Stomach smooth muscle (tissue), 2 donors: ENCODE data around the gene VTI1B.

Experiments
- H3K27ac ChIP-seq: one replicate; pipeline ENCODE4 v1.7.0; 2013; ENCODE audit warnings: mild to moderate bottlenecking, low read length, inconsistent platforms
- H3K27me3 ChIP-seq, 2 donors: one replicate each; pipeline ENCODE4 v1.7.0; 2013; ENCODE audit warnings: low read length in 2 of 2; ENCODE audit not compliant: insufficient read depth in 2 of 2, control insufficient read depth in 1 of 2
- H3K36me3 ChIP-seq, 2 donors: one replicate each; pipeline ENCODE4 v1.7.0; 2013; ENCODE audit warnings: low read length in 2 of 2; ENCODE audit not compliant: control insufficient read depth in 2 of 2, insufficient read depth in 2 of 2
- H3K4me1 ChIP-seq: one replicate; pipeline ENCODE4 v1.7.0; 2013; ENCODE audit warnings: low read length; ENCODE audit not compliant: control insufficient read depth, insufficient read depth
- H3K4me3 ChIP-seq, 2 donors: one replicate each; pipeline ENCODE4 v1.7.0; 2013; ENCODE audit warnings: low read length in 2 of 2
- H3K9ac ChIP-seq, 2 donors: one replicate each; pipeline ENCODE4 v1.7.0; 2013; ENCODE audit warnings: low read length in 2 of 2, mild to moderate bottlenecking in 1 of 2
- H3K9me3 ChIP-seq, 2 donors: one replicate each; pipeline ENCODE4 v1.7.0; 2013; ENCODE audit warnings: low read length in 2 of 2; ENCODE audit not compliant: control insufficient read depth in 2 of 2
- donor health status: healthy.
- donor health status: Pancreatic carcinoma.

VTI1B gene

DNA sequence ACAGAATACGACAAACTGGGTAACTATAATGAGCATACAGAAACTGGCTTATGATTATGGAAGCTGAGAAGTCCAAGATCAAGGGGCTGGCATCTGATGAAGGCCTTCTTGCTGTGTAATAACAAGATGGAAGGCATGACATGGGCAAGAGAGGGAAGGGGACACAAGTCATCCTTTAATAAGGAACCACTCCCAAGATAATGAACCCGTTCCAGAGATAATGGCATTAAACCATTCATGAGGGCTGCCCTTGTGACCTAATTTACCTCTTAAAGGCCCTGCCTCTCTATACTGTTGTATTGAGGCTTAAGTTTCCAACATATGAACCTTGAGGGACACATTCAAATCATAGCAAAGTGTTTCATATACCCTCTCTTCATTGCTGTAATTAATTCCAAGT lies 4.6 kb upstream of the VTI1B start:
- H3K4me3 ChIP-seq: no peak overlapping the region
- peaks cover 12 to 13% of the 10 kb centered on the region in 2 donors for H3K36me3 ChIP-seq
- H3K9ac ChIP-seq: no peak overlapping the region
- H3K27me3 ChIP-seq: no peaks in the 10 kb centered on the region
- H3K27ac ChIP-seq: no peak overlapping the region
- H3K9me3 ChIP-seq: no peaks in the 10 kb centered on the region
- peaks cover 7% of the 10 kb centered on the region for H3K4me1 ChIP-seq

- peaks cover 10 to 12% of the 10 kb centered on the region in 2 donors for H3K36me3 ChIP-seq
These were observed 769 bp upstream of the VTI1B start for GRCh38 chr14:67675219-67675582.

GRCh38 chr14:67674139-67674479 lies 323 bp downstream of the VTI1B start:
- H3K9me3 ChIP-seq: no peaks in the 10 kb centered on the region
- H3K4me1 ChIP-seq: peaks cover 25% of the 10 kb centered on the region
- peak overlapping the region; percentile 86 to 93 for H3K9ac ChIP-seq
- peak overlapping the region; percentile 92 for H3K27ac ChIP-seq
- no peaks in the 10 kb centered on the region for H3K27me3 ChIP-seq
- peaks cover 10% of the 10 kb centered on the region in 2 donors for H3K36me3 ChIP-seq
- peak overlapping the region; percentile 74 to 94 for H3K4me3 ChIP-seq

More at GRCh38 chr14:67675219-67675582, 769 bp upstream of the VTI1B start:
- H3K9ac ChIP-seq: peak overlapping the region; percentile 86 to 93
- H3K4me1 ChIP-seq: peaks cover 25% of the 10 kb centered on the region
- peak overlapping the region; percentile 74 to 94 for H3K4me3 ChIP-seq
- H3K27ac ChIP-seq: peak overlapping the region; percentile 92
- H3K9me3 ChIP-seq: no peaks in the 10 kb centered on the region
- H3K27me3 ChIP-seq: no peaks in the 10 kb centered on the region

DNA sequence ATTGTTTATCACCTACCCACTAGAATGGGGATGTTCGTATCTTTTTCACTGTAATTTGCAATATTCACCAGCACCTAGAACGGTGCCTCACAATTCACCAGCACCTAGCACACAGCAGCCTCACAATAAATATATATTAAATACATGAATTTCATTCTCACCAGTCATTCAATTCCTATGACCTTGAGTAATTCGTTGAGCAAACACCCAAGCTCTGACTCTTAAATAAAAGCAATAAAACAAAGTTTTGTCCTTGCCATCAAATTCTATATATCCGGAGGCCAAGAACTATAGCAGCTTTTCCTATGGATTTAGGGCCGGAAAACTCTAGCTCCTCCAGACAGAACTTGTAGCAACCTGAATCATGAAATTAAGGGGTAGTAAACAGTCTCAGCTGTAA lies 981 bp downstream of the VTI1B start:
- H3K4me1 ChIP-seq: peaks cover 25% of the 10 kb centered on the region
- H3K27me3 ChIP-seq: no peaks in the 10 kb centered on the region
- peak overlapping the region; percentile 86 to 93 for H3K9ac ChIP-seq
- peaks cover 10% of the 10 kb centered on the region in 2 donors for H3K36me3 ChIP-seq
- no peaks in the 10 kb centered on the region for H3K9me3 ChIP-seq
- H3K27ac ChIP-seq: no peak overlapping the region
- H3K4me3 ChIP-seq: peak overlapping the region; percentile 74 to 94

DNA sequence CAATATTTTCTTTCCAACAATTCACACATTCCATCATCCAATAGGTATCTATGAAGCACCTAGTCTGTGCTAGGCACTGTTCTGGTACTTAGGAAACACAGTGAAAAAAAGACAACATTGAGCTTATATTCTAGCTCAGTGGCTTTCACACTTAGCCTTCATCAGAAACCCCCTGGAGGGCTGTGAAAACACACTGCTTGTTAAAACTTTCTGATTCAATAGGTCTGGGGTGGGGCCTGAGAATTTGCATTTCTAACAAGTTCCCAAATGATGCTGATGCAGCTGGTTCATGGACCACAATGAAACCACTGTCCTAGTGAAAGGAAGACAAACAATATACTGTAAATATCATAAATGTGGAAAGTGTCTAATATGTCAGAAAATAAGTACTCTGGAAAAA lies 5.9 kb downstream of the VTI1B start:
- peaks cover 20% of the 10 kb centered on the region for H3K4me1 ChIP-seq
- no peak overlapping the region for H3K4me3 ChIP-seq
- no peak overlapping the region for H3K9ac ChIP-seq
- H3K9me3 ChIP-seq: no peaks in the 10 kb centered on the region
- no peaks in the 10 kb centered on the region for H3K36me3 ChIP-seq
- H3K27ac ChIP-seq: no peak overlapping the region
- H3K27me3 ChIP-seq: no peaks in the 10 kb centered on the region

DNA sequence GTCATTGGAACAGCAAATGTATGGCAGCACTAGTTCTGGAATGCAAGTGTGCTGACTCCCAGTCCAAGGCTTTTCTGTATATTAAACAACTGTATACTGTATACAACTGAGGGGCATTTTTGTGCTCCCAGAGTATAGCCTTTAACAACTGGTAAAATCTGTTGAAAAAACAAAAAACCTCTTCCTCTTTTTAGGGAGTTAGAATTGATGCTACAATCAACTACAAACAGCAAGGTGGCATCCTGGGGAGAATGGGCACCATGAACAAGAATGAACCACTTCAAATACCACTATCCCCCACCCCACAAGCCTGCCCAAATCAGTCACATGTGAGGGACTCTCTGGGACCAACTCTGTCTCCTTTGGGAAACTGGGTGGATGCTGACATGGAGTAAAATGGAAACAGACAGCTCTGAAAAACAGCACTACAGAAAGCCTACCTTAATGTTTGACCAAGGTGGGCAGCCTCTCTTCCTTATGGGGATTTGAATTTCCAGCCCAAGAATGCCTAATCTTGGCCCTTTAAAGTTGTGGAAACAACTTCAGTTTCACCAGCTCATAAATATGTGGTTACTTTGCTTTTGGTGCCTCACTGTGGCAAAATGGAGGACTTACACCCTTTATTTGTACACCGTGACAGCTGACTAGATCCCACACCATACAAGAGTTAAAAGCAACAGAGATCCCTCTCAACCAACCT lies 7.5 kb downstream of the VTI1B start:
- Histone ChIP-seq H3K27ac (no peak overlapping the region), H3K4me1 (peaks cover 9% of the 10 kb centered on the region), H3K9ac (peak overlapping the region in 1 of 2 donors; percentile 29), H3K27me3 (no peaks in the 10 kb centered on the region), H3K36me3 (no peaks in the 10 kb centered on the region), H3K9me3 (no peaks in the 10 kb centered on the region), H3K4me3 (no peak overlapping the region)

DNA sequence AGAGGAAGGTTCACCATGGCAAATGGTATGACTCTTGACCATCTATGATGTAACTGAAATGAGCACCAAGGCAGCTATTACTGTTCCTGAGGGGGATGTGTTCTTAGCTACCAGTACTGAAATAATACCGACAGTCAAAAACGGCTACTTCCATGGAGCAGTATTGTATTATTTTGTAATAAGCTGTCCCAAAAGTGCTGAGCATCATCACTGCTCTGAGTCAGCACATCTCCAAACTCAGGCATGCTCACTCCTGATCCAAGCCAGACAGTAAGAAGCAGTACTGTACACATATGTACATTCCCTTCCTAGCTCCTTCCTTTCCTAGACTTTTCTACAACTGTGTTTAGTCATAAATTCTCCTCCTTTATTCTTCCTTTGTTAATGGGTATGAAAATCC lies 8.6 kb downstream of the VTI1B start:
- H3K27me3 ChIP-seq: no peaks in the 10 kb centered on the region
- no peak overlapping the region for H3K27ac ChIP-seq
- no peak overlapping the region for H3K4me3 ChIP-seq
- H3K9me3 ChIP-seq: no peaks in the 10 kb centered on the region
- H3K36me3 ChIP-seq: no peaks in the 10 kb centered on the region
- H3K9ac ChIP-seq: no peak overlapping the region
- peaks cover 9% of the 10 kb centered on the region for H3K4me1 ChIP-seq

DNA sequence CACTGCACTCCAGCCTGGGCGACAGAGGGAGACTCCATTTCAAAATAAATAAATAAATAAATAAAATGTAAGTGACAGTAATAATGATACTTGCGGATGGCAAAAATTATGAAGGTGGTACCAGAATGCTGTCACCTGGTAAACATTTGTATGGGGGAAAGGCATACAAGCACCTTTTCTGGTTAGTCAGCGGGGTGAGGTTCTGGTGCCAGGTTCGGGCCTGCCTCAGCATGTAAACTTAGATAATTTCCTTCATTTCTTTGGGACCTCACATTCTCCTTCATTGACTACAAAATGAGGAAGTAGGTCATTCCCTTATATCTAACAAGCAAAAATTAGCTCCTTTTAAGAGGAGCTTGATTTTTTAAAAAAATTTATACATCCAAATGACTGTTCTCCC lies 10.8 kb downstream of the VTI1B start:
- Histone ChIP-seq H3K4me1 (peaks cover 6% of the 10 kb centered on the region), H3K27me3 (no peaks in the 10 kb centered on the region), H3K4me3 (no peak overlapping the region), H3K36me3 (peaks cover 4 to 7% of the 10 kb centered on the region in 2 donors), H3K9me3 (no peaks in the 10 kb centered on the region), H3K27ac (no peak overlapping the region), H3K9ac (no peak overlapping the region)

- H3K9ac ChIP-seq: no peak overlapping the region
- no peaks in the 10 kb centered on the region for H3K9me3 ChIP-seq
- no peaks in the 10 kb centered on the region for H3K27me3 ChIP-seq
- peak overlapping the region; percentile 46 for H3K27ac ChIP-seq
- H3K4me3 ChIP-seq: no peak overlapping the region
- peaks cover 50% of the 10 kb centered on the region in 2 donors for H3K36me3 ChIP-seq
- peaks cover 6% of the 10 kb centered on the region for H3K4me1 ChIP-seq
These were observed 20.7 kb downstream of the VTI1B start for GRCh38 chr14:67653651-67654280.

DNA sequence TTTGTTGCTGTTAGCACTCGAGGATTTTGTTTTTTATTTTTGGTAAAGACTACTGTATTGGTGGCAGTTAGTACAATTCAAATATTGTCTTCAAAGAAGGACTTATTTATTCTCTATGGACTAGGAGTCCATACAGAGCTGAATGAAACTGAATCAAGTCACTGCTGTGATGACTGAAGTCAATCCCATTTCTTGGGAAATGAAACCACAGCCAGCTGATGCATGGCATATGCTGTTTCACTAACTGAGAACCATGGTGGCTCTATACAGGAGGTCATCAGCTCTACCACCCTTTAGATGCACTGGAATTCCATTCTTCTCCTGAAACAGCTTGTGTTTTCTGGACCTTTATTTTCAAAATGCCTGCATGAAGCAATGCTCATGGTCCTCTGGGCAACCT lies 22.2 kb downstream of the VTI1B start:
- peaks cover 47 to 49% of the 10 kb centered on the region in 2 donors for H3K36me3 ChIP-seq

DNA sequence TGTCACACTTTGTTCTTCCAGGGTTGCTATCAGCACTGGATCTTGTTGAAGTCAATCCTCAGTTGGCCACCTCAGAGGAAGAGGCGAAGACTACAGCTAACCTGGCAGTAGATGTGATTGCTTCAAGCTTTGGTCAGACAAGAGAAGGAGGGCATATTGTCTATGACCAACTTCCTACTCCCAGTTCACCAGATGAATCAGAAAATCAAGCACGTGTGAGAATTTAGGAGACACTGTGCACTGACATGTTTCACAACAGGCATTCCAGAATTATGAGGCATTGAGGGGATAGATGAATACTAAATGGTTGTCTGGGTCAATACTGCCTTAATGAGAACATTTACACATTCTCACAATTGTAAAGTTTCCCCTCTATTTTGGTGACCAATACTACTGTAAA lies 23.7 kb downstream of the VTI1B start:
- Histone ChIP-seq H3K36me3 (peaks cover 40 to 45% of the 10 kb centered on the region in 2 donors), H3K27me3 (no peaks in the 10 kb centered on the region), H3K4me3 (no peak overlapping the region), H3K27ac (no peak overlapping the region), H3K4me1 (peaks cover 7% of the 10 kb centered on the region), H3K9ac (no peak overlapping the region), H3K9me3 (no peaks in the 10 kb centered on the region)

More for the DNA sequence above, 22.2 kb downstream of the VTI1B start:
- no peaks in the 10 kb centered on the region for H3K27me3 ChIP-seq
- no peak overlapping the region for H3K9ac ChIP-seq
- H3K4me1 ChIP-seq: peaks cover 6% of the 10 kb centered on the region
- H3K9me3 ChIP-seq: no peaks in the 10 kb centered on the region
- no peak overlapping the region for H3K4me3 ChIP-seq
- H3K27ac ChIP-seq: no peak overlapping the region
